Measurements from ENCODE around the gene AQP12B.

DNA sequence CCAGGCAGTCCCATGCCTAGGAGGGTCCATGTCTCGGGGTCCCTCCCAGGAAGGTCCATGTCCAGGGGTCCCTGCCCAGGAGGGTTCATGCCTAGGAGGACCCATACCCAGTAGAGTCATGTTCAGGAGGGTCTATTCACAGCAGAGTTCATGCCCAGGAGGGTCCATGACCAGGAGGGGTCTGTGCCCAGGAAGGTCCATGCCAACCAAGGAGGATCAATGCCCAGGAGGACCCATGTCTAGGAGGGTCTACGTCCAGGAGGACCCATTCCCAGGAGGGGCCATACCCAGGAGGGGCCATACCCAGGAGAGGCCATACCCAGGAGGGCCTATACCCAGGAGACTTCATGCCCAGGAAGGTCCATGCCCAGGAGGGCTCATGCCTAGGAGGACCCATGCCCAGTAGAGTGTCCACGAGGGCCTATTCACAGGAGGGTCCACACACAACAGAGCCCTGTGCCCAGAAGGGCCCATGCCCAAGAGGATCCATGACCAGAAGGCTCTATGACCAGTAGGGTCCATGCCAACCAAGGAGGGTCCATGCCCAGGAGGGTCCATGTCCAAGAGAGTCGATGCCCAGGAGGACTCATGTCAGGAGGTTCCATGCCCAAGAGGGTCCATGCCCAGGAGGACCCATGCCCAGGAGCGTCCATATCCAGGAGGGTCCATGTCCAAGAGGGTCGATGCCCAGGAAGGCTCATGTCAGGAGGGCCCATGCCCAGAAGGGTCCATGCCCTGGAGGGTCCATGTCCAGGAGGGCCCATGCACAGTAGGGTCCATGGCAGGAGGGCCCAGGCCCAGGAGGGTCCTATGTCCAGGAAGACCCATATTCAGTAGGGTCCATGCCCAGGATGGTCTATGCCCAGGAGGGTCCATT, 47.3 kb downstream of the AQP12B start:
- TF ChIP-seq, protein P1, sequence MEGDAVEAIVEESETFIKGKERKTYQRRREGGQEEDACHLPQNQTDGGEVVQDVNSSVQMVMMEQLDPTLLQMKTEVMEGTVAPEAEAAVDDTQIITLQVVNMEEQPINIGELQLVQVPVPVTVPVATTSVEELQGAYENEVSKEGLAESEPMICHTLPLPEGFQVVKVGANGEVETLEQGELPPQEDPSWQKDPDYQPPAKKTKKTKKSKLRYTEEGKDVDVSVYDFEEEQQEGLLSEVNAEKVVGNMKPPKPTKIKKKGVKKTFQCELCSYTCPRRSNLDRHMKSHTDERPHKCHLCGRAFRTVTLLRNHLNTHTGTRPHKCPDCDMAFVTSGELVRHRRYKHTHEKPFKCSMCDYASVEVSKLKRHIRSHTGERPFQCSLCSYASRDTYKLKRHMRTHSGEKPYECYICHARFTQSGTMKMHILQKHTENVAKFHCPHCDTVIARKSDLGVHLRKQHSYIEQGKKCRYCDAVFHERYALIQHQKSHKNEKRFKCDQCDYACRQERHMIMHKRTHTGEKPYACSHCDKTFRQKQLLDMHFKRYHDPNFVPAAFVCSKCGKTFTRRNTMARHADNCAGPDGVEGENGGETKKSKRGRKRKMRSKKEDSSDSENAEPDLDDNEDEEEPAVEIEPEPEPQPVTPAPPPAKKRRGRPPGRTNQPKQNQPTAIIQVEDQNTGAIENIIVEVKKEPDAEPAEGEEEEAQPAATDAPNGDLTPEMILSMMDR (IDR thresholded peaks at IDR 0.05; ENCODE audit: low read depth, low read length) = no peak
- TF ChIP-seq POLR2A (IDR thresholded peaks at IDR 0.05; ENCODE audit: extremely low read depth, insufficient read length) = no peak

Measured in NB4 (cell line).